Cardiac fibroblast (primary cell): ENCODE measurements around the gene ZMYM2.

Source experiments
- DNase-seq, 2 donors: peaks; one replicate each; pipeline versions ENCODE4 v3.0.0 to v3.0.0-alpha.2; 2010; ENCODE audit warnings: low read depth in 2 of 2
- H3K4me3 ChIP-seq, 2 donors: replicated peaks in 1 of 2; 1 replicate in 1 of 2; 2 replicates in 1 of 2; pipeline ENCODE4 v1.5.1; 2011; ENCODE audit warnings: low read depth in 2 of 2, low read length in 2 of 2, mild to moderate bottlenecking in 2 of 2, moderate library complexity in 1 of 2
- CTCF ChIP-seq: IDR thresholded peaks from one replicate; pipeline ENCODE4 v1.5.1; 2011; ENCODE audit warnings: low read depth, mild to moderate bottlenecking, low read length, inconsistent platforms

Gene ZMYM2

GRCh38 chr13:20129076-20129475, 170.5 kb downstream of the ZMYM2 start:
- no peak for TF ChIP-seq CTCF
- H3K4me3 ChIP-seq: no peak overlapping the region
- DNase-seq: no peak

GRCh38 chr13:20130012-20130411, 171.5 kb downstream of the ZMYM2 start:
- DNase-seq: no peak
- TF ChIP-seq CTCF: no peak
- H3K4me3 ChIP-seq: no peak overlapping the region

- H3K4me3 ChIP-seq: no peak overlapping the region
- TF ChIP-seq CTCF: no peak
- DNase-seq: no peak
Observed at GRCh38 chr13:20130652-20131051, 172.1 kb downstream of the ZMYM2 start.

- H3K4me3 ChIP-seq: no peak overlapping the region
- DNase-seq: no peak
- TF ChIP-seq CTCF: no peak
Observed at GRCh38 chr13:20131057-20131832, 172.7 kb downstream of the ZMYM2 start.

GRCh38 chr13:20132052-20132634, 173.6 kb downstream of the ZMYM2 start:
- no peak for TF ChIP-seq CTCF
- no peak for DNase-seq
- no peak overlapping the region for H3K4me3 ChIP-seq

GRCh38 chr13:20134732-20135131, 176.2 kb downstream of the ZMYM2 start:
- DNase-seq: no peak
- no peak for TF ChIP-seq CTCF

More at GRCh38 chr13:20134732-20135131, 176.2 kb downstream of the ZMYM2 start:
- no peak overlapping the region for H3K4me3 ChIP-seq
